Stimulated activated memory B cell treated with anti-CD40 and anti-IgM and Interleukin-4, amounts not matched to agents 10 μg/mL and 1 μg/mL and 100 μg/mL, for 72 hours (primary cell): ENCODE data around the gene ATRNL1.

Experiments
- ATAC-seq: fragments of 150-1000 bp; cut with Tn5 transposase; 2 replicates; pipeline ENCODE4 v1.10.0; 2021
- H3K27ac Mint-ChIP-seq: one replicate; pipeline ENCODE4 v1.8.0; 2022; ENCODE audit warnings: mild to moderate bottlenecking, mixed read lengths
- H3K27me3 Mint-ChIP-seq: one replicate; pipeline ENCODE4 v1.8.0; 2022; ENCODE audit warnings: mixed read lengths
- H3K36me3 Mint-ChIP-seq: one replicate; pipeline ENCODE4 v1.8.0; 2022; ENCODE audit warnings: mixed read lengths
- H3K4me1 Mint-ChIP-seq: one replicate; pipeline ENCODE4 v1.8.0; 2022; ENCODE audit warnings: mixed read lengths
- H3K4me3 Mint-ChIP-seq: one replicate; pipeline ENCODE4 v1.8.0; 2022; ENCODE audit warnings: mild to moderate bottlenecking, moderate library complexity, mixed read lengths
- H3K9me3 Mint-ChIP-seq: one replicate; pipeline ENCODE4 v1.8.0; 2022; ENCODE audit warnings: mixed read lengths

The ATRNL1 gene

GRCh38 chr10:115860182-115861107, 767.3 kb downstream of the ATRNL1 start:
- no peak for ATAC-seq
- no peaks in the 10 kb centered on the region for H3K36me3 Mint-ChIP-seq
- H3K9me3 Mint-ChIP-seq, result peaks cover 4% of the 10 kb centered on the region
- no peak overlapping the region for H3K4me3 Mint-ChIP-seq
- H3K4me1 Mint-ChIP-seq, result no peaks in the 10 kb centered on the region
- no peaks in the 10 kb centered on the region for H3K27me3 Mint-ChIP-seq
- no peak overlapping the region for H3K27ac Mint-ChIP-seq

GRCh38 chr10:115861455-115861854, 768.3 kb downstream of the ATRNL1 start:
- H3K27ac Mint-ChIP-seq, result no peak overlapping the region
- no peaks in the 10 kb centered on the region for H3K4me1 Mint-ChIP-seq
- no peak overlapping the region for H3K4me3 Mint-ChIP-seq
- no peak for ATAC-seq
- peaks cover 4% of the 10 kb centered on the region for H3K9me3 Mint-ChIP-seq
- H3K36me3 Mint-ChIP-seq, result no peaks in the 10 kb centered on the region
- H3K27me3 Mint-ChIP-seq, result no peaks in the 10 kb centered on the region

- peaks cover 4% of the 10 kb centered on the region for H3K9me3 Mint-ChIP-seq
- H3K4me3 Mint-ChIP-seq, result no peak overlapping the region
- no peaks in the 10 kb centered on the region for H3K36me3 Mint-ChIP-seq
- no peak for ATAC-seq
- H3K27me3 Mint-ChIP-seq, result no peaks in the 10 kb centered on the region
- no peak overlapping the region for H3K27ac Mint-ChIP-seq
- no peaks in the 10 kb centered on the region for H3K4me1 Mint-ChIP-seq
Measured at GRCh38 chr10:115861864-115862263, 768.7 kb downstream of the ATRNL1 start.

- Mint-ChIP-seq H3K9me3 (no peaks in the 10 kb centered on the region), H3K27ac (no peak overlapping the region), H3K4me3 (no peak overlapping the region), H3K27me3 (no peaks in the 10 kb centered on the region), H3K4me1 (no peaks in the 10 kb centered on the region), H3K36me3 (no peaks in the 10 kb centered on the region)
- no peak for ATAC-seq
Measured at GRCh38 chr10:115866174-115866573, 773.0 kb downstream of the ATRNL1 start.

GRCh38 chr10:115866691-115867090, 773.5 kb downstream of the ATRNL1 start:
- H3K4me3 Mint-ChIP-seq, result no peak overlapping the region
- H3K9me3 Mint-ChIP-seq, result no peaks in the 10 kb centered on the region
- H3K36me3 Mint-ChIP-seq, result no peaks in the 10 kb centered on the region
- ATAC-seq, result no peak
- H3K27me3 Mint-ChIP-seq, result no peaks in the 10 kb centered on the region
- H3K27ac Mint-ChIP-seq, result no peak overlapping the region
- H3K4me1 Mint-ChIP-seq, result no peaks in the 10 kb centered on the region

GRCh38 chr10:115867305-115867704, 774.1 kb downstream of the ATRNL1 start:
- Mint-ChIP-seq H3K4me1 (no peaks in the 10 kb centered on the region), H3K9me3 (no peaks in the 10 kb centered on the region), H3K36me3 (no peaks in the 10 kb centered on the region), H3K27ac (no peak overlapping the region), H3K4me3 (no peak overlapping the region), H3K27me3 (no peaks in the 10 kb centered on the region)
- no peak for ATAC-seq

- Mint-ChIP-seq H3K4me3 (no peak overlapping the region), H3K4me1 (no peaks in the 10 kb centered on the region), H3K27me3 (no peaks in the 10 kb centered on the region), H3K9me3 (no peaks in the 10 kb centered on the region), H3K36me3 (no peaks in the 10 kb centered on the region), H3K27ac (no peak overlapping the region)
- no peak for ATAC-seq
Measured at GRCh38 chr10:115871855-115872254, 778.7 kb downstream of the ATRNL1 start.

GRCh38 chr10:115875172-115875571, 782.0 kb downstream of the ATRNL1 start:
- no peak for ATAC-seq
- peaks cover 7% of the 10 kb centered on the region for H3K4me1 Mint-ChIP-seq
- no peaks in the 10 kb centered on the region for H3K36me3 Mint-ChIP-seq
- no peak overlapping the region for H3K4me3 Mint-ChIP-seq
- H3K27ac Mint-ChIP-seq, result no peak overlapping the region
- no peaks in the 10 kb centered on the region for H3K9me3 Mint-ChIP-seq
- H3K27me3 Mint-ChIP-seq, result no peaks in the 10 kb centered on the region

GRCh38 chr10:115879372-115880089, 786.4 kb downstream of the ATRNL1 start:
- H3K4me1 Mint-ChIP-seq, result peaks cover 7% of the 10 kb centered on the region
- no peak overlapping the region for H3K4me3 Mint-ChIP-seq
- H3K36me3 Mint-ChIP-seq, result no peaks in the 10 kb centered on the region
- H3K9me3 Mint-ChIP-seq, result no peaks in the 10 kb centered on the region
- H3K27ac Mint-ChIP-seq, result no peak overlapping the region
- peak; percentile 42 for ATAC-seq
- no peaks in the 10 kb centered on the region for H3K27me3 Mint-ChIP-seq

- Mint-ChIP-seq H3K4me3 (no peak overlapping the region), H3K9me3 (no peaks in the 10 kb centered on the region), H3K27me3 (no peaks in the 10 kb centered on the region), H3K36me3 (no peaks in the 10 kb centered on the region), H3K4me1 (peaks cover 7% of the 10 kb centered on the region), H3K27ac (no peak overlapping the region)
- ATAC-seq, result no peak
Measured at GRCh38 chr10:115882021-115882420, 788.9 kb downstream of the ATRNL1 start.

GRCh38 chr10:115883372-115883771, 790.2 kb downstream of the ATRNL1 start:
- Mint-ChIP-seq H3K4me1 (peaks cover 7% of the 10 kb centered on the region), H3K9me3 (no peaks in the 10 kb centered on the region), H3K27me3 (no peaks in the 10 kb centered on the region), H3K27ac (no peak overlapping the region), H3K4me3 (no peak overlapping the region), H3K36me3 (no peaks in the 10 kb centered on the region)
- no peak for ATAC-seq

GRCh38 chr10:115884331-115884730, 791.2 kb downstream of the ATRNL1 start:
- no peak overlapping the region for H3K27ac Mint-ChIP-seq

GRCh38 chr10:115895166-115895565, 802.0 kb downstream of the ATRNL1 start:
- ATAC-seq, result no peak
- Mint-ChIP-seq H3K36me3 (no peaks in the 10 kb centered on the region), H3K9me3 (peaks cover 2% of the 10 kb centered on the region), H3K4me1 (no peaks in the 10 kb centered on the region), H3K27ac (no peak overlapping the region), H3K4me3 (no peak overlapping the region), H3K27me3 (no peaks in the 10 kb centered on the region)

More at GRCh38 chr10:115884331-115884730, 791.2 kb downstream of the ATRNL1 start:
- H3K27me3 Mint-ChIP-seq, result no peaks in the 10 kb centered on the region
- no peak for ATAC-seq
- peaks cover 6% of the 10 kb centered on the region for H3K4me1 Mint-ChIP-seq
- no peak overlapping the region for H3K4me3 Mint-ChIP-seq
- no peaks in the 10 kb centered on the region for H3K9me3 Mint-ChIP-seq
- H3K36me3 Mint-ChIP-seq, result no peaks in the 10 kb centered on the region

GRCh38 chr10:115898242-115898641, 805.1 kb downstream of the ATRNL1 start:
- Mint-ChIP-seq H3K9me3 (peaks cover 2% of the 10 kb centered on the region), H3K27ac (no peak overlapping the region), H3K36me3 (no peaks in the 10 kb centered on the region), H3K4me1 (no peaks in the 10 kb centered on the region), H3K27me3 (no peaks in the 10 kb centered on the region), H3K4me3 (no peak overlapping the region)
- no peak for ATAC-seq

GRCh38 chr10:115902596-115902995, 809.4 kb downstream of the ATRNL1 start:
- ATAC-seq, result no peak

GRCh38 chr10:115903207-115903606, 810.0 kb downstream of the ATRNL1 start:
- Mint-ChIP-seq H3K4me3 (no peak overlapping the region), H3K36me3 (no peaks in the 10 kb centered on the region), H3K27ac (no peak overlapping the region), H3K9me3 (no peaks in the 10 kb centered on the region), H3K27me3 (no peaks in the 10 kb centered on the region), H3K4me1 (no peaks in the 10 kb centered on the region)
- ATAC-seq, result no peak

More at GRCh38 chr10:115902596-115902995, 809.4 kb downstream of the ATRNL1 start:
- Mint-ChIP-seq H3K4me3 (no peak overlapping the region), H3K27ac (no peak overlapping the region), H3K27me3 (no peaks in the 10 kb centered on the region), H3K36me3 (no peaks in the 10 kb centered on the region), H3K4me1 (no peaks in the 10 kb centered on the region), H3K9me3 (no peaks in the 10 kb centered on the region)
